PC-9 (cell line): ENCODE results near the gene CAPZB. TPM values are rescaled to one million over a fixed set of nuclear protein-coding genes. Genes with fewer than 3 reads are reported as not detected.

ENCODE experiments used
- BruUV-seq: library from RNA; stranded (reverse); fragments of 400-500 nt; replicated peaks from 2 replicates; lab custom pipeline; 2021; lab: Mats Ljungman, UMichigan
- CTCF ChIA-PET: fragments of 300-600 bp; sonication (Branson Sonifier 250); formaldehyde crosslinking; loops from one replicate; lab custom pipeline; 2022; ENCODE audit warnings: antibody characterized with exemption; lab: Charles Lee
- POLR2A ChIA-PET: fragments of 300-600 bp; sonication (Branson Sonifier 250); formaldehyde crosslinking; loops from one replicate; lab custom pipeline; 2022; ENCODE audit warnings: antibody characterized with exemption; ENCODE audit not compliant: unreplicated experiment; lab: Charles Lee
- DNase-seq, 2 experiments: peaks; one replicate each; pipeline versions ENCODE4 v3.0.0 to v3.0.0-alpha.2; 2015 to 2022; ENCODE audit warnings: mixed read lengths in 1 of 2
- H2AFZ ChIP-seq: fragments of 200-600 bp; sonication (generic); 2 replicates; pipeline ENCODE4 v1.8.1; 2017; ENCODE audit warnings: antibody characterized with exemption
- H3F3A ChIP-seq: fragments of 200-600 bp; sonication (generic); 2 replicates; pipeline ENCODE4 v1.8.1; 2017; ENCODE audit warnings: antibody characterized with exemption, mild to moderate bottlenecking, low read depth; ENCODE audit not compliant: insufficient read depth
- H3K27ac ChIP-seq: fragments of 200-600 bp; sonication (generic); 2 replicates; pipeline ENCODE4 v1.6.1; 2016; ENCODE audit warnings: mixed run types
- H3K27me3 ChIP-seq: fragments of 200-600 bp; sonication (generic); 2 replicates; pipeline ENCODE4 v1.6.1; 2016; ENCODE audit warnings: low read depth, mixed run types; ENCODE audit not compliant: insufficient read depth
- H3K36me3 ChIP-seq: fragments of 200-600 bp; sonication (generic); 2 replicates; pipeline ENCODE4 v1.6.1; 2016; ENCODE audit warnings: low read depth, mixed run types
- H3K4me1 ChIP-seq: fragments of 200-600 bp; sonication (generic); replicated peaks from 2 replicates; pipeline ENCODE4 v1.6.1; 2016; ENCODE audit warnings: mixed run types; ENCODE audit not compliant: insufficient read depth
- H3K4me2 ChIP-seq: fragments of 200-600 bp; sonication (generic); 2 replicates; pipeline ENCODE4 v1.6.1; 2017; ENCODE audit warnings: mixed run types
- H3K4me3 ChIP-seq: fragments of 200-600 bp; sonication (generic); 2 replicates; pipeline ENCODE4 v1.6.1; 2016; ENCODE audit warnings: mixed run types
- H3K79me2 ChIP-seq: fragments of 200-600 bp; sonication (generic); 2 replicates; pipeline ENCODE4 v1.6.1; 2017; ENCODE audit warnings: low read depth, mixed run types
- H3K9me2 ChIP-seq: fragments of 200-600 bp; sonication (generic); 2 replicates; pipeline ENCODE4 v1.8.1; 2017; ENCODE audit warnings: mild to moderate bottlenecking; ENCODE audit not compliant: insufficient read depth
- H3K9me3 ChIP-seq: fragments of 200-600 bp; sonication (generic); 2 replicates; pipeline ENCODE4 v1.8.1; 2016; ENCODE audit warnings: low read depth; ENCODE audit not compliant: insufficient read depth
- H4K20me1 ChIP-seq: fragments of 200-600 bp; sonication (generic); 2 replicates; pipeline ENCODE4 v1.8.1; 2017; ENCODE audit not compliant: insufficient read depth
- CTCF ChIP-seq: fragments of 200-600 bp; sonication (generic); conservative IDR thresholded peaks from 2 replicates; pipeline ENCODE4 v1.6.1; 2017; ENCODE audit warnings: mixed run types, antibody characterized with exemption, mild to moderate bottlenecking, moderate library complexity
- EZH2 ChIP-seq: fragments of 200-600 bp; sonication (generic); IDR thresholded peaks from 2 replicates; pipeline ENCODE4 v1.8.0; 2017; ENCODE audit warnings: antibody characterized with exemption, low read depth
- intact Hi-C: fragments of 100-400 bp; cut with micrococcal nuclease; formaldehyde crosslinking; loops from one replicate; pipeline ENCODE4 v1.10.0; 2022; ENCODE audit not compliant: unreplicated experiment
- total RNA-seq: library from RNA; stranded (reverse); gene quantifications from 2 replicates; pipeline ENCODE4 v1.2.3, GENCODE V29; 2021

The CAPZB gene
- total RNA-seq, 1 experiment from 2014 or later: 222 TPM

- H3K27ac ChIP-seq: no peak overlapping the region
- no peak for DNase-seq
- intact Hi-C loops: loop anchor here (10.0 kb wide), 1 partner anchor 89 kb away; no protein-coding TSS in a partner anchor
- peak overlapping the region; percentile 86 for H3K4me2 ChIP-seq
- no peaks in the 10 kb centered on the region; the same call in 1 of the 2 replicates for H3K36me3 ChIP-seq
- peaks cover 72% of the 10 kb centered on the region for H3K79me2 ChIP-seq
- ChIA-PET POLR2A (no interaction called here), CTCF (no interaction called here)
- no peaks in the 10 kb centered on the region for H3K9me2 ChIP-seq
- TF ChIP-seq CTCF: no peak
- TF ChIP-seq EZH2: no peak
- peaks cover 54% of the 10 kb centered on the region for H4K20me1 ChIP-seq
- peak overlapping the region; percentile 75 for H3K4me3 ChIP-seq
- H3K27me3 ChIP-seq: no peaks in the 10 kb centered on the region
- H2AFZ ChIP-seq: no peak overlapping the region
- BruUV-seq: no TSS peak
- no peaks in the 10 kb centered on the region for H3K9me3 ChIP-seq
- H3F3A ChIP-seq: peaks cover 11% of the 10 kb centered on the region; the same call in 1 of the 2 replicates
- H3K4me1 ChIP-seq: peaks cover 26% of the 10 kb centered on the region
These were observed 1.6 kb downstream of the CAPZB start for GRCh38 chr1:19483691-19484090.

GRCh38 chr1:19483261-19483660 is 2.1 kb downstream of the CAPZB start:
- Histone ChIP-seq H3K4me3 (peak overlapping the region; percentile 75; the same call in 1 of the 2 replicates), H3K27me3 (no peaks in the 10 kb centered on the region), H4K20me1 (peaks cover 58% of the 10 kb centered on the region), H3K9me3 (no peaks in the 10 kb centered on the region), H3K9me2 (no peaks in the 10 kb centered on the region), H3K4me1 (peaks cover 26% of the 10 kb centered on the region), H3K27ac (no peak overlapping the region), H3F3A (peaks cover 11% of the 10 kb centered on the region; the same call in 1 of the 2 replicates), H3K36me3 (no peaks in the 10 kb centered on the region; the same call in 1 of the 2 replicates), H3K79me2 (peaks cover 76% of the 10 kb centered on the region), H2AFZ (no peak overlapping the region), H3K4me2 (peak overlapping the region; percentile 86; the same call in 1 of the 2 replicates)
- BruUV-seq: no TSS peak
- no peak for TF ChIP-seq CTCF
- intact Hi-C loops: loop anchor here (10.0 kb wide), 1 partner anchor 88 kb away; no protein-coding TSS in a partner anchor
- ChIA-PET CTCF (no interaction called here), POLR2A (no interaction called here)
- DNase-seq: no peak

GRCh38 chr1:19481826-19482398 is 3.4 kb downstream of the CAPZB start:
- H3K4me3 ChIP-seq: no peak overlapping the region
- DNase-seq: no peak
- H3K27ac ChIP-seq: no peak overlapping the region
- H3K79me2 ChIP-seq: peaks cover 88% of the 10 kb centered on the region
- H3K27me3 ChIP-seq: no peaks in the 10 kb centered on the region
- no TSS peak for BruUV-seq
- intact Hi-C loops: loop anchor here (10.0 kb wide), 1 partner anchor 87 kb away; no protein-coding TSS in a partner anchor
- no peaks in the 10 kb centered on the region for H3K9me2 ChIP-seq
- TF ChIP-seq EZH2 (no peak), CTCF (no peak)
- no peaks in the 10 kb centered on the region for H3K9me3 ChIP-seq
- POLR2A ChIA-PET: interaction anchor here (0.7 kb wide), 1 partner anchor 100 kb away, joined by 3 read pairs; no protein-coding TSS in a partner anchor
- H2AFZ ChIP-seq: no peak overlapping the region
- H3K4me2 ChIP-seq: no peak overlapping the region; the same call in 1 of the 2 replicates
- H4K20me1 ChIP-seq: peaks cover 71% of the 10 kb centered on the region
- no peaks in the 10 kb centered on the region; the same call in 1 of the 2 replicates for H3K36me3 ChIP-seq
- H3K4me1 ChIP-seq: peaks cover 25% of the 10 kb centered on the region
- peaks cover 10% of the 10 kb centered on the region; the same call in 1 of the 2 replicates for H3F3A ChIP-seq
- CTCF ChIA-PET: no interaction called here
